ENCODE measurements around the gene MGAM2.

DNA sequence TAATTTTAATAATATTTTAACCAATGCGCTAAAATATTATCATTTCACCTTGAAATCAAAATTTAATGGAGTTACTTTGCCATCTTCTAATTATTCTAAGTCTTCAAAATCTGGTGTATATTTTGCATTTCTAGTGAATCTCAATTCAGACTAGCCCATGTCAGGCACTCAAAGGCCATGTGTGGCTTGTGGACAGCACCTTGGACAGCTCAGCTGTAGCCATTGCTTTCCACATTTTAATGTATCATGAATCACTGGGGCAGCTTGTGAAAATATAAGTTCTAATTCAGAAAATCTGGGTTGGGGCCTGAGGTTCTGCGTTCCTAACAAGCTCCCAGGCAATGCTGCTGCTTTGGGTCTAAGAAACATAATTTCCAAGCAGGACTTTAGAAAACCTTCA is 57.2 kb downstream of the MGAM2 start:
- no peak for TF ChIP-seq POLR2A (IDR thresholded peaks at IDR 0.05)
- TF ChIP-seq, protein P1, sequence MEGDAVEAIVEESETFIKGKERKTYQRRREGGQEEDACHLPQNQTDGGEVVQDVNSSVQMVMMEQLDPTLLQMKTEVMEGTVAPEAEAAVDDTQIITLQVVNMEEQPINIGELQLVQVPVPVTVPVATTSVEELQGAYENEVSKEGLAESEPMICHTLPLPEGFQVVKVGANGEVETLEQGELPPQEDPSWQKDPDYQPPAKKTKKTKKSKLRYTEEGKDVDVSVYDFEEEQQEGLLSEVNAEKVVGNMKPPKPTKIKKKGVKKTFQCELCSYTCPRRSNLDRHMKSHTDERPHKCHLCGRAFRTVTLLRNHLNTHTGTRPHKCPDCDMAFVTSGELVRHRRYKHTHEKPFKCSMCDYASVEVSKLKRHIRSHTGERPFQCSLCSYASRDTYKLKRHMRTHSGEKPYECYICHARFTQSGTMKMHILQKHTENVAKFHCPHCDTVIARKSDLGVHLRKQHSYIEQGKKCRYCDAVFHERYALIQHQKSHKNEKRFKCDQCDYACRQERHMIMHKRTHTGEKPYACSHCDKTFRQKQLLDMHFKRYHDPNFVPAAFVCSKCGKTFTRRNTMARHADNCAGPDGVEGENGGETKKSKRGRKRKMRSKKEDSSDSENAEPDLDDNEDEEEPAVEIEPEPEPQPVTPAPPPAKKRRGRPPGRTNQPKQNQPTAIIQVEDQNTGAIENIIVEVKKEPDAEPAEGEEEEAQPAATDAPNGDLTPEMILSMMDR (IDR thresholded peaks at IDR 0.05): no peak

Measured in ovary (tissue), 3 donors.